Lung (tissue), 4 donors: ENCODE data around the gene MRPS21. TPM values are rescaled to one million over a fixed set of nuclear protein-coding genes. Genes with fewer than 3 reads are reported as not detected.

Source experiments
- polyA plus RNA-seq, 2 donors: library from polyadenylated mRNA; stranded (reverse); fragments of 200-250 nt; gene quantifications; one replicate each; pipeline ENCODE4 v1.2.1, GENCODE V29; 2013
- total RNA-seq, 2 donors: library from RNA; depleted of rRNA in 1 of 2; stranded (reverse); fragments of >200 nt in 1 of 2; gene quantifications; one replicate each; pipeline ENCODE4 v1.2.1, GENCODE V29; 2014 to 2021
- donor health status: Bipolar disorder and iron deficiency.
- donor health status: healthy.
- donor health status: DM: yes; HTN: yes; CAD: no.

The MRPS21 gene
- total and polyA plus RNA-seq, 4 donors: 31.4 to 169 (median 50.8) TPM

Other genes starting within 250 kb of the MRPS21 start
- gene VPS45, start 226.1 kb upstream of the MRPS21 start, total RNA-seq: 10 to 100 TPM; 31.0 to 86.7 TPM
- 10 to 100 TPM; 16.3 to 21.1 TPM for gene VPS45, start 226.1 kb upstream of the MRPS21 start, polyA plus RNA-seq
- 10 to 100 TPM; 41.6 to 60.6 TPM for gene PLEKHO1, start 143.9 kb upstream of the MRPS21 start, total RNA-seq
- 10 to 100 TPM; 59.7 to 88.0 TPM for gene PLEKHO1, start 143.9 kb upstream of the MRPS21 start, polyA plus RNA-seq
- 10 to 100 TPM; 28.6 to 37.7 TPM for gene ANP32E, start 57.7 kb upstream of the MRPS21 start, total RNA-seq
- 10 to 100 TPM; 20.8 to 39.1 TPM for gene ANP32E, start 57.7 kb upstream of the MRPS21 start, polyA plus RNA-seq
- gene CA14, start 36.1 kb upstream of the MRPS21 start, total RNA-seq: under 1 TPM; 0.14 to 0.40 TPM
- under 1 TPM; 0.19 to 0.30 TPM for gene CA14, start 36.1 kb upstream of the MRPS21 start, polyA plus RNA-seq
- 100 to 1,000 TPM in 1 of 2 donors, 10 to 100 TPM in 1; 95.0 to 142 TPM for gene APH1A, start 24.8 kb upstream of the MRPS21 start, total RNA-seq
- gene APH1A, start 24.8 kb upstream of the MRPS21 start, polyA plus RNA-seq: 100 to 1,000 TPM; 128 to 164 TPM
- 10 to 100 TPM in 1 of 2 donors, 1 to 10 TPM in 1; 7.0 to 39.6 TPM for gene C1orf54, start 21.1 kb upstream of the MRPS21 start, total RNA-seq
- 10 to 100 TPM in 1 of 2 donors, 1 to 10 TPM in 1; 9.7 to 21.3 TPM for gene C1orf54, start 21.1 kb upstream of the MRPS21 start, polyA plus RNA-seq
- 1 to 10 TPM; 1.3 to 6.5 TPM for gene CIART, start 11.3 kb upstream of the MRPS21 start, total RNA-seq
- gene CIART, start 11.3 kb upstream of the MRPS21 start, polyA plus RNA-seq: 1 to 10 TPM; 3.4 to 8.0 TPM
- 10 to 100 TPM; 52.8 to 89.6 TPM for gene PRPF3, start 27.7 kb downstream of the MRPS21 start, total RNA-seq
- 10 to 100 TPM; 33.2 to 36.8 TPM for gene PRPF3, start 27.7 kb downstream of the MRPS21 start, polyA plus RNA-seq
- 10 to 100 TPM; 22.2 to 27.8 TPM for gene RPRD2, start 70.3 kb downstream of the MRPS21 start, total RNA-seq
- gene RPRD2, start 70.3 kb downstream of the MRPS21 start, polyA plus RNA-seq: 1 to 10 TPM; 7.1 to 7.2 TPM
- gene TARS2, start 193.6 kb downstream of the MRPS21 start, total RNA-seq: 10 to 100 TPM; 15.2 to 20.5 TPM
- gene TARS2, start 193.6 kb downstream of the MRPS21 start, polyA plus RNA-seq: 10 to 100 TPM; 14.3 to 14.5 TPM
- gene ECM1, start 214.2 kb downstream of the MRPS21 start, total RNA-seq: 10 to 100 TPM in 1 of 2 donors, 1 to 10 TPM in 1; 1.2 to 20.0 TPM
- 10 to 100 TPM in 1 of 2 donors, 1 to 10 TPM in 1; 9.0 to 12.3 TPM for gene ECM1, start 214.2 kb downstream of the MRPS21 start, polyA plus RNA-seq
- not detected for gene FALEC, start 221.9 kb downstream of the MRPS21 start, total RNA-seq
- under 1 TPM in 1 of 2 donors, not detected in 1; 0.09 TPM for gene FALEC, start 221.9 kb downstream of the MRPS21 start, polyA plus RNA-seq